ENCODE results near the gene RALGDS. TPM values are rescaled to one million over a fixed set of nuclear protein-coding genes. Genes with fewer than 3 reads are reported as not detected.

The RALGDS gene
- total and polyA plus RNA-seq, 2 experiments from 2014 or later = 8.6 to 20.3 TPM

GRCh38 chr9:133151601-133152525 lies 30.8 kb upstream of the RALGDS start:
- Histone ChIP-seq H3F3A (replicated peaks; ENCODE audit: low read depth) (no peaks in the 10 kb centered on the region), H3K4me1 (ENCODE audit: insufficient read depth) (peaks cover 8% of the 10 kb centered on the region), H3K27ac (ENCODE audit: low read depth) (no peak overlapping the region), H3K36me3 (ENCODE audit: insufficient read depth) (no peaks in the 10 kb centered on the region), H3K27me3 (ENCODE audit: insufficient read depth) (peaks cover 4% of the 10 kb centered on the region; the same call in 1 of the 2 replicates), H3K9me2 (ENCODE audit: insufficient read depth) (no peaks in the 10 kb centered on the region), H2AFZ (no peak overlapping the region), H4K20me1 (replicated peaks; ENCODE audit: insufficient read depth) (peaks cover 5% of the 10 kb centered on the region; the same call in 1 of the 2 replicates), H3K4me3 (no peak overlapping the region), H3K4me2 (no peak overlapping the region), H3K79me2 (replicated peaks; ENCODE audit: insufficient read depth) (0 out of 2 replicates have a peak, but pooled peaks cover 2% of the 10 kb centered on the region)
- TF ChIP-seq POLR2AphosphoS5 (IDR thresholded peaks at IDR 0.05; ENCODE audit: low read depth) = no peak
- no peak for TF ChIP-seq CREB1 (CRISPR knock-in tag; IDR thresholded peaks at IDR 0.05; ENCODE audit: low read depth)
- TF ChIP-seq EZH2phosphoT487 (IDR thresholded peaks at IDR 0.05; ENCODE audit: unreplicated experiment) = no peak
- TF ChIP-seq CTCF (conservative IDR thresholded peaks at IDR 0.05; ENCODE audit: low read depth in 2 of 2) = no peak
- no peak for TF ChIP-seq REST (IDR thresholded peaks at IDR 0.05; ENCODE audit: unreplicated experiment)
- no peak for TF ChIP-seq ZNF462 (CRISPR knock-in tag; IDR thresholded peaks at IDR 0.05)
- ATAC-seq (no peak), DNase-seq (ENCODE audit: low spot score) (no peak)
- peaks cover 16% of the 10 kb centered on the region for H3K27me3 Mint-ChIP-seq (ENCODE audit: insufficient read depth, low read depth, poor library complexity)
- H3K4me1 Mint-ChIP-seq = peaks cover 8% of the 10 kb centered on the region; the same call in 2 of the 3 replicates
- no peak overlapping the region for H3K4me3 Mint-ChIP-seq
- no peak overlapping the region for H3K27ac Mint-ChIP-seq
- no peaks in the 10 kb centered on the region; the same call in 2 of the 3 replicates for H3K36me3 Mint-ChIP-seq (ENCODE audit: low read depth)
- H3K9me3 Mint-ChIP-seq = no peaks in the 10 kb centered on the region
